SIG-M5 treated with dmso at 0.1 percent for 504 hours (cell line): Measurements from ENCODE around the gene KRTAP5-6.

ENCODE experiments used
- DNase-seq: peaks from one replicate; lab custom pipeline; 2025; ENCODE audit not compliant: unreplicated experiment; lab: John Stamatoyannopoulos, UW

KRTAP5-6 gene

DNA sequence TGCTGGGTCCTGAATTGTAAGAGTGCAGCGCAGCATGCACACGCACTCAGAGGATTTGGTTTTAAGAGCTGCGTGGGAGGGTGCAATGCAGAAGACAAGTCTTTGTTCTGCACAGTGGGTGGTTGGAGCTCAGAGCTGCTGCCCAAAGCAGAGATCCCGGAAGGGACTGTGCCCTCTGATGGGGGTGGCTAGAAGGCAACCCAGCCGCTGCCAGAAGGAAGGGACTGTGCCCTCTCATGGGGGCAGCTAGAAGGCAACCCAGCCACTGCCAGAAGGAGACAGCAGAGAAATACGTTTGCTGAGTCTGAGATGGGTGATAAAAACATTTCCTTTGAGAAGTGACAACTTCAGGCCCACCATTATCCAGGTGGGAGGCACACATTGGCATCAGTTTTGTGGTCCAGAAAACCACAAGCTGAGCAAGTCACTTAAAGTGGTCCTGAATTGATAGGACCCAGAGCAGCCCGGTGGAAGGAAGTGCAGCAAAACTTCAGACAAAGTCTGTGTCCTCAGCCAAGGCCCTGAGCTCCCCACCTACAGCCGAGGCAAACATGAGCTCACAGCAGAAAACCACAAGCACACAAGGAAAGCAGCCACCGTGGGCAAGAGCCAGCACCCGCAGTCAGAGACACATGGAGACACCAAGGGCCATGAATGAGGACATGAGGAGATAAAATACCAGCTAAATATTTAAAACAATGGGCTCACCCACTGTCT, 4.3 kb downstream of the KRTAP5-6 start:
- no peak for DNase-seq

DNA sequence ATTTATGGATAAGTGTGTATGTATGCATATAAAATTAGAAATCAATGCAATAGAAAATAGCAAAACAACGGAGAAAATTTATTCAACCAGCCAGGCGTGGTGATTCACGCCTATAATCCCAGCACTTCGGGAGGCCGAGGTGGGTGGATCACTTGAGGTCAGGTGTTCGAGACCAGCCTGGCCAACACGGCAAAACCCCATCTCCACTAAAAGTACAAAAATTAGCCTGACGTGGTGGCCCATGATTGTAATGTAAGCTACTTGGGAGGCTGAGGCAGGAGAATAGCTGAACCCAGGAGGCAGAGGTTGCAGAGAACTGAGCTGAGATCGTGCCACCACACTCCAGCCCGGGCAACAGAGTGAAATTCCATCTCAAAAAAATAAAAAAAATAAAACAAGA, 5.5 kb downstream of the KRTAP5-6 start:
- DNase-seq = no peak

DNA sequence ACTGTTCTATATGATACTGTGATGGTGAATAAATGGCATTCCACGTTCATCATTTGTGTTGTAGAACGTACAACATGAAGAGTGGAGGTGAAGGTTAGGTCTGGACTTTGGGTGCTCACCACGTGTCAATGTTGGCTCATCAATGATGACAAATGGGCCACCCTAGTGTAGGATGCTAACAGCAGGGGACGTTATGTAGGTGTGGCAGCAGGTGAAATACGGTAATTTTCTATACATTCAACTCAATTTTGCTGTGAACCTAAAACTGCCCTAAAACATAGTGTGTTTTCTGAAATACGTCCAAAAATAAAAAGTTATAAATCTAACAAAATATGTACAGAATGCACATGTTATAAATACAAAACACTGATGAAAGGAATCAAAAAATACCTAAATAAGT, 6.2 kb downstream of the KRTAP5-6 start:
- DNase-seq = no peak

DNA sequence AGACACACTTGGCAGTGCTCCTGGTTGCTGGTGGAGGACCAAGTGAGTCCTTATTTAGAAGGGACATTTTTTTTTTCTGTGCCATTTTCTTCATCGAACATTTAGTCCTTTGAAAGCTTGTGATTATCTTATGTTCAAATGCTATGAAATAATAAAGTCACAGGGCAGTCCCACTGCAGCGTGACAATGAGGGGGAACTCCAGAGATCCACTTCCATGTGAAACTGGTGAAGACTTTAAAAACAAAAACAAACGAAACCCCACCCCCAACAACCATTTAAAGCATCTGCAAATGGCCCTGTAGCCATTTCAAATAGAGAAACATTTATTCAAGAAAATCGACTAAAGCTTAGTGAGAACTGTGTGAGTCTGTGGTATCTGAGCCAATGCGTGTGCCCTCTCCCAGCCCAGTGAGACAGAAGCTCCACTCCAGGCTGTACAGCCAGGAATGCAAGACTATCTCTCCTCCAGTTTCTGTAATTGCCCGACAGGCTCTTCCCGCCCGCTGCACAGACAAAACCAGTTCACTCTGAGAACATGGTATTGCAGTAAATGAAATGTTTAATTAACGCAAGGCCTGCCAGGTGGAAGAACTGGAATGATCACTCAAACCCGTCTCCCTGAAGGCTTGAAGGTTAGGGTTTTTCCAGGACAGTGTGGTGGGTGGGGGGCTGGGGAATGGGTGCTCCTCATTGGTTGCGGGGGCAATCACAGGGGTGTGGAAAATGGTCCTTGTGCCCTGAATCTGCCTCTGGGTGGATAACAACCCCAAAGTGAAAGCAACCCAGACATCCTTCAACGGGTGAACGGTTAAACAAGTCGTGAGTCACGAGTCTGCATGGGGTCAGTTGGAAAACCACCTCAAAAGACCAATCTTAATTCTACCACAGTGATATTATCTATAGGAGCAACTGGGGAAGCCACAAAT, 8.4 kb downstream of the KRTAP5-6 start:
- DNase-seq = peak; percentile 13

DNA sequence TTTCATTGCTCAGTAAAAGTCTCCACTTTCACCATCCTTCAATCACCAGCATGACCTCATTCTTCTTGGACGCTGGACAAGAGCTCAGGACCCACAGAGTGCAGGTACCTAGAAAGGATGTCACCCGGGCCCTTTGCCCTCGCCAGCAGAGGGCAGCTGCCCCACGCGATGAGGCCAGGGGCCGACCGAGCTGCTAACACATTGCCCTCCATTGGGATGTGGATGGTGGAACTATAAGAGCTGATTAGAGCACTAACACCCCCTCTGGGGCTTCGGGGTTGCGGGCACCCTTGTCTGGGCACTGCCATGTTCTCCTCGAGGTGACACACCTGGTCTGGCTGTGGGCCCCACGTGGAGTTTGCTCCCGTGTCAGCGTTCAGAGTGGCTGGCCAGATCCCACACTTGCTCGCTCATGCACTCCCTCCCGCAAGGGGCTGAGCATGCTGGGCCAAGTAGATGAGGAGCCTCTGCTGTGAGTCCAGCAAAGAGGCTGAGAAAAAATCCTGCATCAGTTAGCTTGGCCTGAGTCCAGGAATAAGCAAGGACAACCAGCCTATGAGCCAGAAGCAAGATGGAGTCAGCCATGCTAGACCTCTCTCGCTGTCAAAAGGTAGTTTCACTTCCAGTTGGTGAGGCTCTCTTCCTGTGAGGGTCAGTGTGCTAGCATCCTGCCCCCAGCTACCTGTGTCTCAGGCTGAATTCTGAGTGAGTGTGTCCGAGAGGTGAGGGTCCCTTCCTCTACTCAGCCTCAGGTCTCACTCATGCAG, 9.8 kb downstream of the KRTAP5-6 start:
- no peak for DNase-seq

DNA sequence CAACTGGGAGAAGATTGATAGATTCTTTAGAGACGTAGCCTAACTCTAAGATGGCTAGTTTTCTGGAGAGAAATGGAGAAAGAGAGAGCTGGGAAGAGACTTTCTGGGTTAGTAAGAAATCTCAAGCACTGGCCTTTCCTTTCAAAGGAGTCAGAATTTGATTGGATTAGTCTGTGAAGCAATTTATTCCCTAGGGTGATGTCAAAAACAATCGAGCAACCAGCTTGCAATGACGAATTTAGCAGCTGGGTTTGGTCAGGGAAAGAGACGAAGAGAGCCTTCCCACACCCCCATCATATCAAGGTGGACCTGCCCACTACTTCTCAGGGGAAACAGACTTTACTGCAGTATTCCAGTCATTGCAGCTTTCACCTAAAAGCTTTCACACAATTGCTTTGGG, 10.8 kb downstream of the KRTAP5-6 start:
- DNase-seq = no peak

DNA sequence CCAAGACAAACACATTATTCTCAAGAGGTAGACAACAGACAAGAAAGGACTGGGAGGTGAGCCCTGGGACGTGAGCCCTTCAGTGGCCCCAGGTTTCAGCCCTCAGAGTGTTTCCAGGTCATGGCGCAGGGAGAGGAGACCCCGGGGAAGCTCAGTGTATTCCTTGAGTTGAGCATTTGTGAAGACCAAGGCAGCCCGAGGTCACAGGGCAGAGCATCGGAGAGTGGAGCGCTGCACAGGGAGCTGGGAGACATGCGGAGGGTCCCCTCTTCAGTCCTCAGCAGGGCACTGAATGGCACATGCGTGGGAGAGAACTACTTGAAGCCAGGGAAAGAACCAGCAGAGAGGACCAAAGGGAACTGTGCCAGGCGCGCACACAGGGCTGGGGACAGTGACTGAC, 11.7 kb downstream of the KRTAP5-6 start:
- no peak for DNase-seq

DNA sequence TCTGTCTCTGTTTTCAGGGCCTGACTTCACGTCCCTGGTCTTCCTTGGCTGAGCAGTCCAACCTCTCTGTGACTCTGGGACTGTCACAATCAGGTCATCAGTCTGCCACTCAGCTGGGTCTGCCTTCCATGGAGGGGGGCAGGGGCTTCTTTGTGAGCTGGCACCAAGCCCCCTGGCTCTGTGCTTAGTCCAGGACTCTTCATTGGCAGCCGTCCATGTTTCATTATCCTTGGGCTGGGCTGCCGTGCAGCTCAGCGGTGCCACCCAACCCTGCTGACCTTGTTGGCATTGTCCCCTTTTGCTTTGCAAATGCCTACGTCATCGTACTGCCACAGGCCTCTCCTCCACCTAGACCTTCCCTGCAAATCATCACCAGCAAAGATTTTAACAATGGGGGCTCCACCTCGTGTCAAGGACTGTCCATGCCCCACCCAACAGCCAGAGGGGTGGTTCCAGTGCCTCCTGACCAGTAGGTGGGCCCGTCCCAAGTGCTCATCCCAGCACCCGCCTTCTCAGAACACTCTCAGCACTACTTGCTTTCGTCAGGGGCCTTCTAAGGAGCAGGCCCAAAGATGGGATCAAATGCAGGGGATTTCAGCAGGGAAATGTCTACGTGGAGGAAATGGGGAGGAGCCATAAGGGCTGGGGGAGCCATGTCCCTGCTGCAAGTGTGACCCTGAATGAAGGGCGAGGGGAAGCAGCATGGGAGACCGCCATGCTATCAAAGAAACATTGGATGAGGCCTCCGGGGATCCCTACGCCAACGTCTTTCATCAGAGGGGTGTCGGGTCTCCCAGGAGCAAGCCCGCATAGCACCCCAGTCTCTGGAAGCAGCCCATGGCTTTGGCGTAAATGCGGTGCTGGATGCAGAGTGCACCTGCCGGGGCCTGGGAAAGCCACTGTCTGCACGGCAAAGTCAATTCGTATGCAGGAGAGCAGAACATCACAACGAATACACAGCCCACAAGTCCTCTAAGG, 18.2 kb downstream of the KRTAP5-6 start:
- DNase-seq = no peak

DNA sequence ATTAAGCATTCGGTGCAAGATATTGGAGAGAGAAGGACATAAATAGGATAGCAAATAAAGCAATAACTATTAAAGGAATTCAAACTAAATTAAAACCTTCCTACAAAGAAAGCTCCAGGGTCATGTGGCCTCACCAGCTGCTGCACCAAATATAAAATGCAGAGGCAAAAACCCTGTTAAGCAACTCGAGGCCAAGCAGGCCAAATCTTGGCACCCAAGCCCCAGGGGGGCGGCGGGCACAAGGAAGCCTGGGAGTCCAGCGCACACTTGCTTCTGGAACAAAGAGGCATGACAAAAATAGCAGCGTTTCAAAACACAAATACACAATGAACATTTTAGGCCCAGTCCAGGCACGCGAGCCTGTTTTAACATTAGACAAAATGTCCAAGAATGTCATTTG, 20.8 kb downstream of the KRTAP5-6 start:
- DNase-seq = no peak

DNA sequence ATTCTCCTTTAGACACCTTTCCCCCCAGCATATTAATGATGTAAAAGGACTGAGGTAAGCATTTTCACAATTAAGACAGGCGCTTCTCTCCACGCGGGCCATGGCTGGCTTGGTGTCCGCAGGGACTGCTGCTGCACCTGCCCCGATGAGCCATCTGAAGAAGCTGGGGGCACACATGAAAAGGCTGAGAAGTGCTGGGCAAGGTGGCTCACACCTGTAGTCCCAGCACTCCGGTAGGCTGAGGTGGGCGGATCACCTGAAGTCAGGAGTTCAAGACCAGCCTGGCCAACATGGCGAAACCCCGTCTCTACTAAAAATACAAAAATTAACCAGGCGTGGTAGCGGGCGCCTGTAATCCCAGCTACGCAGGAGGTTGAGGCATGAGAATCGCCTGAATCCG, 21.3 kb downstream of the KRTAP5-6 start:
- no peak for DNase-seq

DNA sequence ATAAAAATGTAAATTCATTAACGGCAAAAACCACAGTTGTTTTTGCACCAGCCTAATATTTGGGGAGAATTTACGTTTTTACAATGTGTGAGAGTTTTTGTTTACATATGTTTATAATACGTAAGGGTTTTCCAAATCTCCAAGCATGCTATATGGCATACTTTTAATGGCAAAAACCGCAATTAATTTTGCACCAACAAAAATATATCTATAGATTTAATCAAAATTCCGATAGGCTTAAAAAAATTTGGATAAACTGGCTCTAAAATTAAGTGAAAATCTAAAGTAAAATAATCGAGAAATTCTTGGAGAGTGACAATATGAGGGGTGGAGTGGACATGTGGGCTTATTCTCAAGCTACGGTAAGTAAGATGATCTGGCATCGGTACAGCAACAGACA, 22.8 kb downstream of the KRTAP5-6 start:
- DNase-seq = no peak

DNA sequence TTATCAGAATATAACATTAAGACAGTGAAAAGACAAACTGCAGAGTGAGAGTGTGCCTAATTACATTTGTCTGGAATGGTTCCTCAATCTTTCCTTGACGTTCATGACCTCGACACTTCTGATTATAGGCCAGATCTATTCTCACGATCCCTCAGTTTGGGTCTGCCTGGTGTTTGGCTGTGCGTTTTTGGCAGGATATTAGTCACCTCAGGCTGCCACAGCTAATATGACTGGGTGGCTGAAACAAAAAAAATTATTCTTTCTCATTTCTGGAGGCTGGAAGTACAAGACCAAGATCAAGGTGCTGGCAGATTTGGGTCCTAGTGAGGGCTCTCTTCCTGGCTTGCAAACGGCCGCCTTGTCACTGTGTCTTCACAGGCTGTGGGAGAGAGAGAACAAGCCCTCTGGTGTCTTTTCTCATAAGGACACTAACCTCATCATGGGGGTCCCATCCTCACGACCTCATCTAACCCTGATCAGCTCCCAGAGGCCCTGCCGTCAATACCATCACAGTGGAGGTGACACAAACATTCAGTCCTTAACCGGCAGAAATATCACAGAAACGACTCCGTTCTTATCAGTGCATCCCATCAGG, 30.2 kb downstream of the KRTAP5-6 start:
- DNase-seq = no peak

DNA sequence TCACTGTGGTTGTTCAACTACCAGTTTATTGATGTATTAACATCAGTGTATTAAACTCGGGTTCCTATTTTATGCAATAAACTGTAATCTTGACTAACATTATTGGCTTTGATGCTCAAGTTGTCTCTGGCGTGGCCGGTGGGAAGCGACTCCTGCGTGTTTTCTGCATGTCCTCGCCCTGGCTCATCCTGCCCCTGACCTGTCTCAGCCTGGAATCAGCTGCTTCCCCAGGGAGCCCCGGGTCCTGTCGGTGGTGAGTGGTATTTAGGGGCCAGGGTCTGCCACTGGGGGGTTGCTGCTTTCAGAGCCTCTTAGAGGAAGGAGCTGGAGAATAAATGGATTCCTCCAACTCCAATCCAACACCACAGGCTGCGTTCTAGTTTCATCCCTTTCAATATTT, 30.9 kb downstream of the KRTAP5-6 start:
- no peak for DNase-seq

DNA sequence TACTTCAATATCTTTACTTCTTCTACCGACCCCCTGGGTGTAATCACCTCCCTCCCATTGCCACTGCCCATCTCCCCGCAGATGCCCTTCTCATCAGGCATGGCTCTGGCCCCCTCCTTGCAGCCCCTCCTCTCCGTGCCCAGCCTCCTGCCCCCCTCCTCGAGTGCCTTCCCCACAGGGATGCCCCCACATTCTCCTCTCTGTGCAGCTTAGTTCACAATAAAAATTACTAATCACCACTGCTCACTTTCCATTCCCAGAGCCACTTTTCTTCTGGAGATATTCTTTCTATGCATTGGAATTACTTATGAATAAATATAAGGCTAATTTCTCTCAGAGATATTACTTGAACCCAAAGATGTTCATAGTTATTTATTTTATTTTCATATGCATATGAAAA, 31.3 kb downstream of the KRTAP5-6 start:
- DNase-seq = no peak

DNA sequence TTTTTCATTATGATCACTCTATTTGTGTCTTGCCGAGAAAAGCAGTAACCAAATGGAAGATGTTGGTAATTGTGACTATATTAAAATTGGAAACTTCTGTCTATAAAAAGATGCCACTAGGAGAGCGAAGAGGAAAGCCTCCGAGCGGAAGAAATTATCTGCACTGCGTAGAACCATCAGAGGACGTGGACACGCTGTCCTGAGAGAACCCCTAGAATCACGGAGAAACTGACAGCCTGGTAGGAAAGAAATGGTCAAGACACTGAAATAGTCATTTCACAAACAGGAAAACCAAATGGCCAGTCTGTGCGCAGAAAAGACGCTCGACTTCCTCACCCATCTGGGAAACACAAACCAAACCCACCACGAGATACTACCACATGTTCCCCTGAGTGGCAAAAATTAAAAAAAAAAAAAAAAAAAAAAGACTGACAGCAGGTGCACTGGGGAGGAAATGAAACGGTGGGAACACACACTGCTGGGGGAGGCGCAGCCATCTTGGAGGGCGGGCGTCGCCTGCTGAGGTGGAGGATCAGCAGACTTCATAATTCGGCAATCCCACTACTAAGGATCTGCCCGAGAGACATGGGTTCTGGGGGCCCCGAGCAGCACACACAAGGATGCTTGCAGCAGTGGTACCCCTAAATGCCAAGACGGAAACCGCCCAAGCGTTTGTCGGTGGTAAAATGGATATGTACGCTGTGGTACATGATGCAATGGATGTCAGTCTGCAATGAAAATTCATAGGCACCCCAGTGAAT, 32.1 kb downstream of the KRTAP5-6 start:
- DNase-seq = no peak

DNA sequence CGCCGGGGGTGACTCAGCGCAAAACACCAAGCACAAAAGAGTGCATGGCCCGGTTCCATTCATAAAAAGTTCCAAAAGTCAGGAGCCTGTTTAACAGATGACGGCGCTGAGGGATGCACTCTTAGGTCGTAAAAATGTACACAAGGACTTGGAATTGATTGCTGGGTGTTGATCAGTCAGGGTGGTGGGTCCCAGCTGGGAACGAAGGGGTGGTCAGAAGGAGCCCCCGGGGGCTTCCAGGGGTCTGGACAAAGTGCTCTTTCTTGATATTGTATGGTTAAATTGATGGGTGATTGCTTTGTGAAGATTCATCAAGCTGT, 32.7 kb downstream of the KRTAP5-6 start:
- DNase-seq = no peak

DNA sequence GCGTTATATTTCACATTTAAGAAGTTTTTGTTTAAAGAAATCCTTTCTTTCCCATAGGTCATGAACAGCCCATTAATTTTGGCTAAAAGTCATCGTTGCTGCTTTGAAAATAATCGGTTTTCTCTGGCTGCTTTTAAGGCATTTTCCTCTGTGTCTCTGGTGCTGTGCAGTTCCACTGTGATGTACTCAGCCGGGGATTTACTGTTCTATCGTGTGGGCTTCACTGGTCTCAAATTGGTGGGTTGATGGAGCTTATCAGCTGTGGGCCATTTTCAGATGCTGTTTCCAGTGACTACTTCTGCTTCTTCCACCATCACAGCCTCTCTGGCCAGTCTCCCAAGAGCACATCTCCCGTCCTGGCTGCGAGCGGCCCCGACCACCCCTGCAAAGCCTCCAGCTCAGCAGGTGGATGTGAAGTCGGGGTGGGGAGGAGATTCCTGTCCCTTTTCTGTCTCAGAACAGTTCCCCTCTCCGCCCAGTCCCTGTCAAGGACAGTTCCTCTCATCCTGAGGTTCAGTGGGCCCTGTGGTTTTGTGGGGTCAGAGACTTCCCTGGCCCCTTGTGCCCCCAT, 33.1 kb downstream of the KRTAP5-6 start:
- no peak for DNase-seq

DNA sequence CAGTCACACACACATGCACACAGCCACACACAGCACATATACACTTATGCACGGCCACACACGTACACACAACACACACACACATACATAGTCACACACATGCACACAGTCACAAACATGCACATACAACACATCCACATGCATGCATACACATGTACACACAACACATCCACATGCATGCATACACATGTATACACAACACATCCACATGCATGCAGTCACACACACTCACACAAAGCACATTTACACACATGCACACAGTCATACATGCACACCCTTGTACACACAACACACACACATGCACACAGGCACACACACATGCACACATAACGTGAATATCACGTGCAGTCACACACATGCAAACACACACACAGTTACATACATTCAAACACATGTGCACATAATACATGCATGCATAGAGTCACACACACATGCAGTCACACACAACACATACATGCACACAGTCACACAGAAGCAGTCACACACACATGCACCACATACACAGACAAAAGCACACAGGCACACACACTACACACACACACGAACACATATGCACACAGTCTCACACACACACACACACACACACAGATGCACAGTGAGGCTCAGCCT, 34.6 kb downstream of the KRTAP5-6 start:
- DNase-seq = no peak
